SHP77 (cell line): ENCODE measurements around the gene ZFP91.

Experiments
- DNase-seq, 2 experiments: peaks; one replicate each; lab custom pipeline; 2025; lab: John Stamatoyannopoulos, UW

The ZFP91 gene

GRCh38 chr11:58582437-58582836 is 3.6 kb downstream of the ZFP91 start:
- no peak for DNase-seq

GRCh38 chr11:58586998-58587397 is 8.1 kb downstream of the ZFP91 start:
- DNase-seq = no peak

- DNase-seq = no peak
Observed at GRCh38 chr11:58591659-58592058, 12.8 kb downstream of the ZFP91 start.

- no peak for DNase-seq
Observed at GRCh38 chr11:58592760-58593472, 14.1 kb downstream of the ZFP91 start.

GRCh38 chr11:58594826-58595225 is 16.0 kb downstream of the ZFP91 start:
- no peak for DNase-seq

- DNase-seq = no peak
Observed at GRCh38 chr11:58596621-58597020, 17.8 kb downstream of the ZFP91 start.

GRCh38 chr11:58597486-58598144 is 18.8 kb downstream of the ZFP91 start:
- DNase-seq = no peak

- DNase-seq = no peak
Observed at GRCh38 chr11:58600510-58600909, 21.6 kb downstream of the ZFP91 start.

- no peak for DNase-seq
Observed at GRCh38 chr11:58606930-58607714, 28.3 kb downstream of the ZFP91 start.

GRCh38 chr11:58608331-58608730 is 29.5 kb downstream of the ZFP91 start:
- no peak for DNase-seq

- no peak for DNase-seq
Observed at GRCh38 chr11:58609723-58610122, 30.9 kb downstream of the ZFP91 start.

GRCh38 chr11:58613228-58613627 is 34.4 kb downstream of the ZFP91 start:
- no peak for DNase-seq

- DNase-seq = no peak
Observed at GRCh38 chr11:58615559-58615958, 36.7 kb downstream of the ZFP91 start.

GRCh38 chr11:58616594-58616993 is 37.7 kb downstream of the ZFP91 start:
- no peak for DNase-seq

GRCh38 chr11:58617976-58618557 is 39.2 kb downstream of the ZFP91 start:
- no peak for DNase-seq

- no peak for DNase-seq
Observed at GRCh38 chr11:58621586-58622262, 42.9 kb downstream of the ZFP91 start.

- no peak for DNase-seq
Observed at GRCh38 chr11:58622344-58622743, 43.5 kb downstream of the ZFP91 start, which contains the start of gene CNTF. Gene CNTF (plus strand): TSS chr11:58622665. CDS start chr11:58622753, 88 bp downstream.

GRCh38 chr11:58625086-58625485 is 46.2 kb downstream of the ZFP91 start:
- DNase-seq = no peak

GRCh38 chr11:58625826-58626460 is 47.1 kb downstream of the ZFP91 start:
- DNase-seq = no peak

GRCh38 chr11:58626934-58627483 is 48.1 kb downstream of the ZFP91 start:
- DNase-seq = no peak

- DNase-seq = no peak
Observed at GRCh38 chr11:58628446-58628845, 49.6 kb downstream of the ZFP91 start.
